ENCODE data around the gene NRIP1. TPM values are rescaled to one million over a fixed set of nuclear protein-coding genes. Genes with fewer than 3 reads are reported as not detected.

The NRIP1 gene
- total RNA-seq, 1 experiment from 2014 or later: 10.4 TPM

DNA sequence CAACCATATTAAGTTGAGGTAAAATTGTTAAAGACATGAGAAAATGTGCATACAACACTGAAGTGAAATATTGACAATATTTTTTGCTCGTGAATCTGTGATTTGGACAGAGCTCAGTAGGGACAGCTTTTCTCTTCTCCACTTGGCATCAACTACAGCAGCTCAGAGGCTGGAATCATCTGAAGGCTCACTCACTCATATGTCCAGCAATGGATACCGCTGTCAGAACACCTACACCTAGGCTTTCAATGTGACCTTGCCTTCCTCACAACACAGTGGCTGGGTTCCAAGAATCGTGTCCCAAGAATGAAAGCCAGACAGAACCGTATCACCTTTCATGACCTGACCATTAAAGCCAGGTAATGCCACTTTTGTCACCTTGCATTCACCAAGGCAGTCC lies 115.2 kb downstream of the NRIP1 start:
- Histone ChIP-seq H2AFZ (ENCODE audit: low read length) (no peak overlapping the region), H4K91ac (ENCODE audit: insufficient read length, low read depth, low read length) (no peak overlapping the region), H3K23me2 (ENCODE audit: insufficient read length, low read depth, low read length, poor library complexity, severe bottlenecking) (no peaks in the 10 kb centered on the region), H3T11ph (ENCODE audit: low read length) (no peak overlapping the region), H3K4ac (ENCODE audit: low read depth, low read length) (no peak overlapping the region), H2BK15ac (ENCODE audit: low read depth, low read length) (no peak overlapping the region), H3K18ac (ENCODE audit: insufficient read length, low read depth, low read length) (no peak overlapping the region), H3K23ac (ENCODE audit: insufficient read length, low read depth, low read length) (no peak overlapping the region), H3K4me2 (ENCODE audit: insufficient read depth, insufficient read length, low read length) (no peak overlapping the region), H4K20me1 (ENCODE audit: control insufficient read depth, insufficient read depth, insufficient read length) (no peaks in the 10 kb centered on the region), H4K5ac (ENCODE audit: insufficient read length, low read depth, low read length) (no peak overlapping the region), H2BK5ac (ENCODE audit: insufficient read length, low read length) (no peak overlapping the region), H3K79me2 (ENCODE audit: insufficient read depth, low read length) (no peaks in the 10 kb centered on the region), H3K14ac (ENCODE audit: insufficient read depth, low read length) (no peak overlapping the region), H2AK5ac (ENCODE audit: insufficient read length, low read length) (no peak overlapping the region), H2BK20ac (ENCODE audit: low read depth, low read length, poor library complexity, severe bottlenecking) (no peak overlapping the region), H2BK12ac (ENCODE audit: insufficient read length, low read depth, low read length) (no peak overlapping the region), H3K27ac (ENCODE audit: insufficient read length, low read depth, low read length) (no peak overlapping the region), H2BK120ac (ENCODE audit: low read depth, low read length, poor library complexity, severe bottlenecking) (no peak overlapping the region), H3K27me3 (ENCODE audit: insufficient read depth, low read length) (no peaks in the 10 kb centered on the region), H3K4me1 (ENCODE audit: insufficient read depth, low read length) (0 out of 2 replicates have a peak, but pooled peaks cover 2% of the 10 kb centered on the region), H3K79me1 (ENCODE audit: insufficient read depth, low read depth, low read length, poor library complexity, severe bottlenecking) (no peaks in the 10 kb centered on the region), H3K56ac (ENCODE audit: insufficient read length, low read depth, low read length) (no peak overlapping the region), H4K8ac (replicated peaks; ENCODE audit: insufficient read length, low read depth, low read length) (no peak overlapping the region), H3K9ac (ENCODE audit: extremely low read depth, insufficient read length, low read length) (no peak overlapping the region), H3K9me3 (ENCODE audit: control insufficient read depth, low read depth, low read length) (no peaks in the 10 kb centered on the region)
- WGBS (ENCODE audit: extremely low coverage, insufficient read length, low lambda C conversion rate): no CpG with 5 or more reads among the region's 4 CpGs
- H3K27me3 Mint-ChIP-seq (ENCODE audit: low read depth): no peaks in the 10 kb centered on the region
- peaks cover 3 to 14% (median 4%) of the 10 kb centered on the region in 3 experiments; a peak in 5 of 7 replicates for H3K36me3 Mint-ChIP-seq (ENCODE audit: insufficient read depth in 1 of 3, low read depth in 3 of 3)
- peaks cover 4 to 6% of the 10 kb centered on the region in 2 experiments for H3K9me3 Mint-ChIP-seq
- no peak overlapping the region for H3K27ac Mint-ChIP-seq
- no peak overlapping the region for H3K4me3 Mint-ChIP-seq
- TF ChIP-seq, protein P1, sequence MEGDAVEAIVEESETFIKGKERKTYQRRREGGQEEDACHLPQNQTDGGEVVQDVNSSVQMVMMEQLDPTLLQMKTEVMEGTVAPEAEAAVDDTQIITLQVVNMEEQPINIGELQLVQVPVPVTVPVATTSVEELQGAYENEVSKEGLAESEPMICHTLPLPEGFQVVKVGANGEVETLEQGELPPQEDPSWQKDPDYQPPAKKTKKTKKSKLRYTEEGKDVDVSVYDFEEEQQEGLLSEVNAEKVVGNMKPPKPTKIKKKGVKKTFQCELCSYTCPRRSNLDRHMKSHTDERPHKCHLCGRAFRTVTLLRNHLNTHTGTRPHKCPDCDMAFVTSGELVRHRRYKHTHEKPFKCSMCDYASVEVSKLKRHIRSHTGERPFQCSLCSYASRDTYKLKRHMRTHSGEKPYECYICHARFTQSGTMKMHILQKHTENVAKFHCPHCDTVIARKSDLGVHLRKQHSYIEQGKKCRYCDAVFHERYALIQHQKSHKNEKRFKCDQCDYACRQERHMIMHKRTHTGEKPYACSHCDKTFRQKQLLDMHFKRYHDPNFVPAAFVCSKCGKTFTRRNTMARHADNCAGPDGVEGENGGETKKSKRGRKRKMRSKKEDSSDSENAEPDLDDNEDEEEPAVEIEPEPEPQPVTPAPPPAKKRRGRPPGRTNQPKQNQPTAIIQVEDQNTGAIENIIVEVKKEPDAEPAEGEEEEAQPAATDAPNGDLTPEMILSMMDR (conservative IDR thresholded peaks at IDR 0.05): no peak
- peaks cover 8 to 11% of the 10 kb centered on the region in 2 experiments for H3K4me1 Mint-ChIP-seq
- no peak for DNase-seq
